ENCODE results near the gene XXYLT1.

DNA sequence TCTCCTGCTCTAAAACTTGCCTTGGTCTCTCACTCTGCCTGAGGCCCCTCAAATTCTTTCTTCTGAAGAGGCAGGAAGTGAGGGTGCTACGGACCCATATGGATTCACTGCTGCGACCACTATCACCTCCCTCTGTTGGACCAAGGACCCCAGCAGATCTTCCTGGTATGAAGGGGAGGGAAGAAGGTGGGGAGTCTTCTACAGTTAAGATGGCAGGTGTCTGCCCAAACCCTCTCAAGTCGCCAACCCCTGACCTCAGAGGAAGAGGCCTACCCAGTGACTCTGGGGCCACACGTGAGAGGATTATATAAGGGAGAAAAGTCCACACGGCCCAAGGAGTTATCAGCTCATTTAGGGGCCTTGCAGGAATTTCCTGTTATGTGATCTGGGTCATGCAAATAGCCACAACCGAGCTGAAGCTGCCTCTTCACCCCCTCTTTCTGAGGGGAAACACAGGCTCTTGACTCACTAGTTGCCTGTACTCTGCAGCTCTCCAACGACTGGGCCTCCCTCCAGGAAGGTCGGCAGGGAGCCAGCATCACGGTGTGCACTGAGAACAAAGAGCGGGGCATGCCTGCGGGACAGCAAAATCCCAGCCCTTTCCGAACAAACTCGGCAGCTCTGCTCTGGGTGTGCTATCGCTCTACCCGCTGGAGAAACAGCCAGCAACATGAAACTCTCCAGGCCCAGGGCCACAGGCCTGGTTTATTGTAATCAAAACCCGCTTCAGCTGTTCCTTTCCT, 116.0 kb downstream of the XXYLT1 start:
- TF ChIP-seq POLR2A (IDR thresholded peaks at IDR 0.05) = no peak
- TF ChIP-seq, protein P1, sequence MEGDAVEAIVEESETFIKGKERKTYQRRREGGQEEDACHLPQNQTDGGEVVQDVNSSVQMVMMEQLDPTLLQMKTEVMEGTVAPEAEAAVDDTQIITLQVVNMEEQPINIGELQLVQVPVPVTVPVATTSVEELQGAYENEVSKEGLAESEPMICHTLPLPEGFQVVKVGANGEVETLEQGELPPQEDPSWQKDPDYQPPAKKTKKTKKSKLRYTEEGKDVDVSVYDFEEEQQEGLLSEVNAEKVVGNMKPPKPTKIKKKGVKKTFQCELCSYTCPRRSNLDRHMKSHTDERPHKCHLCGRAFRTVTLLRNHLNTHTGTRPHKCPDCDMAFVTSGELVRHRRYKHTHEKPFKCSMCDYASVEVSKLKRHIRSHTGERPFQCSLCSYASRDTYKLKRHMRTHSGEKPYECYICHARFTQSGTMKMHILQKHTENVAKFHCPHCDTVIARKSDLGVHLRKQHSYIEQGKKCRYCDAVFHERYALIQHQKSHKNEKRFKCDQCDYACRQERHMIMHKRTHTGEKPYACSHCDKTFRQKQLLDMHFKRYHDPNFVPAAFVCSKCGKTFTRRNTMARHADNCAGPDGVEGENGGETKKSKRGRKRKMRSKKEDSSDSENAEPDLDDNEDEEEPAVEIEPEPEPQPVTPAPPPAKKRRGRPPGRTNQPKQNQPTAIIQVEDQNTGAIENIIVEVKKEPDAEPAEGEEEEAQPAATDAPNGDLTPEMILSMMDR (IDR thresholded peaks at IDR 0.05) = no peak
